Upper lobe of left lung (tissue), 6 donors: ENCODE measurements around the gene ADPRH. TPM values are rescaled to one million over a fixed set of nuclear protein-coding genes. Genes with fewer than 3 reads are reported as not detected.
A peak's percentile ranks its signal among the peaks of the same experiment; 100 is the strongest.

Experiments used
- ATAC-seq, 2 donors: fragments of 200-7000 bp; cut with Tn5 transposase; one replicate each; pipeline ENCODE4 v1.9.1; 2022; ENCODE audit warnings: mild to moderate bottlenecking in 2 of 2, moderate library complexity in 2 of 2; ENCODE audit not compliant: low FRiP score in 2 of 2
- DNase-seq, 2 donors: peaks; one replicate each; pipeline ENCODE4 v3.0.0-alpha.2; 2019 to 2020
- H3K27ac ChIP-seq, 4 donors: fragments of 200-600 bp; sonication (generic); one replicate each; pipeline ENCODE4 v1.5.1; 2016 to 2019
- H3K27me3 ChIP-seq, 4 donors: fragments of 200-600 bp; sonication (generic); one replicate each; pipeline ENCODE4 v1.5.1; 2017 to 2019
- H3K36me3 ChIP-seq, 4 donors: fragments of 200-600 bp; sonication (generic); one replicate each; pipeline ENCODE4 v1.5.1; 2016 to 2019
- H3K4me1 ChIP-seq, 4 donors: fragments of 200-600 bp; sonication (generic); one replicate each; pipeline ENCODE4 v1.5.1; 2018 to 2019
- H3K4me3 ChIP-seq, 4 donors: fragments of 200-600 bp; sonication (generic); one replicate each; pipeline ENCODE4 v1.5.1; 2017 to 2019; ENCODE audit warnings: mild to moderate bottlenecking in 2 of 4, moderate library complexity in 1 of 4
- H3K9me3 ChIP-seq, 4 donors: fragments of 200-600 bp; sonication (generic); one replicate each; pipeline ENCODE4 v1.5.1; 2018 to 2019
- CTCF ChIP-seq, 6 experiments: fragments of 450-650 bp in 4 of 6; fragments of 200-600 bp in 2 of 6; sonication (generic) in 2 of 6; IDR thresholded peaks; one replicate each; pipeline ENCODE4 v1.5.1; 2016 to 2019; ENCODE audit warnings: antibody characterized with exemption in 6 of 6
- EP300 ChIP-seq, 4 donors: sonication (generic); formaldehyde crosslinking; IDR thresholded peaks; one replicate each; pipeline ENCODE4 v1.5.1; 2017; ENCODE audit warnings: antibody characterized with exemption in 4 of 4, control low read depth in 2 of 4
- POLR2A ChIP-seq, 4 donors: fragments of 450-650 bp; IDR thresholded peaks; one replicate each; pipeline ENCODE4 v1.5.1; 2016 to 2017; ENCODE audit warnings: antibody characterized with exemption in 4 of 4, mild to moderate bottlenecking in 2 of 4
- POLR2AphosphoS5 ChIP-seq, 2 donors: sonication (generic); formaldehyde crosslinking; IDR thresholded peaks; one replicate each; pipeline ENCODE4 v1.5.1; 2017; ENCODE audit warnings: antibody characterized with exemption in 2 of 2
- WGBS, 2 donors: methylation state at CpG; one replicate each; pipeline ENCODE4 v1.1.5; 2017 to 2018; 5-methylcytosine and 5-hydroxymethylcytosine counted together
- total RNA-seq, 6 donors: library from RNA; depleted of rRNA in 4 of 6; stranded (reverse); fragments of >200 nt in 4 of 6; gene quantifications; one replicate each; pipeline versions ENCODE4 v1.1.0 to v1.2.1, GENCODE V29; 2016 to 2021
- donor health status: DM: no; HTN: no; CAD: no; lungs with moderate emphysema.
- donor health status: DM: no; HTN: yes; CAD: no; lungs with severe emphysema.

Gene ADPRH
- total RNA-seq, 6 donors from 2014 or later, result 18.9 to 33.8 (median 25.1) TPM

GRCh38 chr3:119632216-119632615 lies 52.9 kb downstream of the ADPRH start:
- H3K4me1 ChIP-seq, result peaks cover 31 to 35% (median 33%) of the 10 kb centered on the region in 4 donors
- no peak for ATAC-seq

GRCh38 chr3:119632829-119633228 lies 53.5 kb downstream of the ADPRH start:
- ATAC-seq (no peak), DNase-seq (no peak)
- Histone ChIP-seq H3K4me1 (peaks cover 30 to 38% (median 31%) of the 10 kb centered on the region in 4 donors), H3K27me3 (no peaks in the 10 kb centered on the region), H3K36me3 (no peaks in the 10 kb centered on the region), H3K27ac (no peak overlapping the region), H3K9me3 (no peaks in the 10 kb centered on the region), H3K4me3 (no peak overlapping the region)
- 87 to 88% methylated on average over 4 of the region's 4 CpGs for WGBS, 2 donors
- no peak for TF ChIP-seq CTCF (IDR thresholded peaks at IDR 0.05)
- TF ChIP-seq POLR2AphosphoS5 (IDR thresholded peaks at IDR 0.05), result no peak
- no peak for TF ChIP-seq EP300 (IDR thresholded peaks at IDR 0.05)
- TF ChIP-seq POLR2A (IDR thresholded peaks at IDR 0.05), result no peak

More at GRCh38 chr3:119632216-119632615, 52.9 kb downstream of the ADPRH start:
- DNase-seq, result no peak
- Histone ChIP-seq H3K27ac (no peak overlapping the region), H3K27me3 (no peaks in the 10 kb centered on the region), H3K4me3 (no peak overlapping the region), H3K36me3 (no peaks in the 10 kb centered on the region), H3K9me3 (no peaks in the 10 kb centered on the region)
- TF ChIP-seq POLR2AphosphoS5 (IDR thresholded peaks at IDR 0.05), result no peak
- WGBS, 2 donors, result 74 to 87% methylated on average over 4 of the region's 4 CpGs

GRCh38 chr3:119635719-119636118 lies 56.4 kb downstream of the ADPRH start:
- ATAC-seq, result no peak
- H3K9me3 ChIP-seq, result no peaks in the 10 kb centered on the region
- WGBS, 2 donors, result 76 to 87% methylated on average over 8 to 10 of the region's 10 CpGs

GRCh38 chr3:119636249-119636648 lies 57.0 kb downstream of the ADPRH start:
- H3K36me3 ChIP-seq, result no peaks in the 10 kb centered on the region
- DNase-seq (no peak), ATAC-seq (no peak)
- H3K27ac ChIP-seq, result peak overlapping the region; percentile 79 to 93 (median 85)
- H3K27me3 ChIP-seq, result no peaks in the 10 kb centered on the region
- H3K4me1 ChIP-seq, result peaks cover 20 to 34% (median 26%) of the 10 kb centered on the region in 4 donors
- H3K9me3 ChIP-seq, result no peaks in the 10 kb centered on the region
- no peak overlapping the region for H3K4me3 ChIP-seq
- WGBS, 2 donors, result 29 to 40% methylated on average over 1 of the region's 1 CpG
- no peak for TF ChIP-seq EP300 (IDR thresholded peaks at IDR 0.05)
- peak in 1 of 2 donors; percentile 21 for TF ChIP-seq POLR2AphosphoS5 (IDR thresholded peaks at IDR 0.05)

More at GRCh38 chr3:119635719-119636118, 56.4 kb downstream of the ADPRH start:
- H3K4me1 ChIP-seq, result peaks cover 24 to 37% (median 27%) of the 10 kb centered on the region in 4 donors
- no peaks in the 10 kb centered on the region for H3K36me3 ChIP-seq
- no peaks in the 10 kb centered on the region for H3K27me3 ChIP-seq
- TF ChIP-seq POLR2A (IDR thresholded peaks at IDR 0.05) (no peak), CTCF (IDR thresholded peaks at IDR 0.05) (peak in 1 of 6 experiments; percentile 5), EP300 (IDR thresholded peaks at IDR 0.05) (no peak), POLR2AphosphoS5 (IDR thresholded peaks at IDR 0.05) (no peak)
- H3K4me3 ChIP-seq, result no peak overlapping the region
- peak overlapping the region; percentile 79 to 93 (median 85) for H3K27ac ChIP-seq
- DNase-seq, result no peak

- Histone ChIP-seq H3K4me3 (no peak overlapping the region), H3K4me1 (peaks cover 20 to 34% (median 26%) of the 10 kb centered on the region in 4 donors), H3K36me3 (no peaks in the 10 kb centered on the region), H3K9me3 (no peaks in the 10 kb centered on the region), H3K27me3 (no peaks in the 10 kb centered on the region), H3K27ac (peak overlapping the region; percentile 79 to 93 (median 85))
- TF ChIP-seq CTCF (IDR thresholded peaks at IDR 0.05) (no peak), POLR2AphosphoS5 (IDR thresholded peaks at IDR 0.05) (no peak), POLR2A (IDR thresholded peaks at IDR 0.05) (no peak), EP300 (IDR thresholded peaks at IDR 0.05) (no peak)
- DNase-seq (no peak), ATAC-seq (no peak)
- WGBS, 2 donors, result 83 to 86% methylated on average over 4 of the region's 4 CpGs
Measured at GRCh38 chr3:119636891-119637611, 57.8 kb downstream of the ADPRH start.
